HL-60 (cell line): ENCODE measurements around the gene UCP2.

Experiments used
- DNase-seq, 2 experiments: peaks; one replicate each; pipeline ENCODE4 v3.0.0-alpha.2; 2010 to 2020; ENCODE audit warnings: low read depth in 1 of 2, low spot score in 1 of 2
- H3K27ac ChIP-seq: fragments of 250-450 bp; sonication (Bioruptor Pico); replicated peaks from 2 replicates; pipeline ENCODE4 v1.5.1; 2020; ENCODE audit warnings: mild to moderate bottlenecking, moderate library complexity
- H3K27me3 ChIP-seq: fragments of 250-450 bp; sonication (Bioruptor Pico); 2 replicates; pipeline ENCODE4 v1.5.1; 2021; ENCODE audit warnings: mild to moderate bottlenecking, moderate library complexity; ENCODE audit not compliant: insufficient read depth, poor library complexity, severe bottlenecking
- H3K4me3 ChIP-seq: replicated peaks from 2 replicates; pipeline ENCODE4 v1.5.1; 2011; ENCODE audit warnings: mild to moderate bottlenecking, control low read depth, low read length; ENCODE audit not compliant: insufficient read depth
- CTCF ChIP-seq: IDR thresholded peaks from one replicate; pipeline ENCODE4 v1.5.1; 2011; ENCODE audit warnings: low read length, control low read depth, inconsistent platforms; ENCODE audit not compliant: insufficient read depth
- GABPA ChIP-seq: IDR thresholded peaks from 2 replicates; pipeline ENCODE4 v1.6.1; 2012; ENCODE audit warnings: low read depth
- POLR2AphosphoS5 ChIP-seq: IDR thresholded peaks from 2 replicates; pipeline ENCODE4 v1.6.1; 2012; ENCODE audit warnings: low read depth
- REST ChIP-seq: IDR thresholded peaks from 2 replicates; pipeline ENCODE4 v1.6.1; 2012; ENCODE audit warnings: low read depth; ENCODE audit not compliant: insufficient replicate concordance
- SPI1 ChIP-seq: IDR thresholded peaks from 2 replicates; pipeline ENCODE4 v1.6.1; 2012; ENCODE audit warnings: low read depth, mild to moderate bottlenecking, borderline replicate concordance

Gene UCP2

GRCh38 chr11:73995731-73996130 lies 13.1 kb upstream of the UCP2 start:
- H3K27ac ChIP-seq, result peak overlapping the region; percentile 77
- TF ChIP-seq GABPA (no peak), SPI1 (no peak), REST (no peak), CTCF (no peak), POLR2AphosphoS5 (no peak)

GRCh38 chr11:73995247-73995646 lies 12.6 kb upstream of the UCP2 start:
- no peak overlapping the region for H3K4me3 ChIP-seq
- H3K27me3 ChIP-seq, result no peaks in the 10 kb centered on the region
- DNase-seq, result peak; percentile 23 to 56
- H3K27ac ChIP-seq, result peak overlapping the region; percentile 77
- TF ChIP-seq CTCF (no peak), SPI1 (peak; percentile 41; the same call in 1 of the 2 replicates)

More at GRCh38 chr11:73995731-73996130, 13.1 kb upstream of the UCP2 start:
- Histone ChIP-seq H3K4me3 (no peak overlapping the region), H3K27me3 (no peaks in the 10 kb centered on the region)
- no peak for DNase-seq

- Histone ChIP-seq H3K27ac (no peak overlapping the region), H3K27me3 (no peaks in the 10 kb centered on the region), H3K4me3 (no peak overlapping the region)
- TF ChIP-seq CTCF (no peak), REST (no peak), SPI1 (no peak), GABPA (no peak)
- DNase-seq, result no peak
Measured at GRCh38 chr11:73991471-73992006, 8.9 kb upstream of the UCP2 start.

GRCh38 chr11:73990730-73991129 lies 8.1 kb upstream of the UCP2 start:
- Histone ChIP-seq H3K27ac (no peak overlapping the region), H3K4me3 (no peak overlapping the region), H3K27me3 (no peaks in the 10 kb centered on the region)
- no peak for DNase-seq
- no peak for TF ChIP-seq SPI1

- no peak overlapping the region for H3K27ac ChIP-seq
- no peak for DNase-seq
- H3K4me3 ChIP-seq, result no peak overlapping the region
- TF ChIP-seq GABPA, result no peak
- no peak for TF ChIP-seq CTCF
- no peak for TF ChIP-seq SPI1
- no peak for TF ChIP-seq REST
- TF ChIP-seq POLR2AphosphoS5, result no peak
- H3K27me3 ChIP-seq, result no peaks in the 10 kb centered on the region
Measured at GRCh38 chr11:73989156-73989555, 6.5 kb upstream of the UCP2 start.
